ENCODE measurements around the gene LAGE3. TPM values are rescaled to one million over a fixed set of nuclear protein-coding genes. Genes with fewer than 3 reads are reported as not detected.

The LAGE3 gene
- total RNA-seq, 4 donors from 2014 or later, result 5.7 to 17.0 (median 14.9) TPM

- no peak for TF ChIP-seq CTCF (IDR thresholded peaks at IDR 0.05; ENCODE audit: low read depth)
Measured at GRCh38 chrX:154470914-154471568, 8.0 kb downstream of the LAGE3 start.

GRCh38 chrX:154470434-154470833 is 8.6 kb downstream of the LAGE3 start:
- no peak for TF ChIP-seq CTCF (IDR thresholded peaks at IDR 0.05; ENCODE audit: low read depth)

DNA sequence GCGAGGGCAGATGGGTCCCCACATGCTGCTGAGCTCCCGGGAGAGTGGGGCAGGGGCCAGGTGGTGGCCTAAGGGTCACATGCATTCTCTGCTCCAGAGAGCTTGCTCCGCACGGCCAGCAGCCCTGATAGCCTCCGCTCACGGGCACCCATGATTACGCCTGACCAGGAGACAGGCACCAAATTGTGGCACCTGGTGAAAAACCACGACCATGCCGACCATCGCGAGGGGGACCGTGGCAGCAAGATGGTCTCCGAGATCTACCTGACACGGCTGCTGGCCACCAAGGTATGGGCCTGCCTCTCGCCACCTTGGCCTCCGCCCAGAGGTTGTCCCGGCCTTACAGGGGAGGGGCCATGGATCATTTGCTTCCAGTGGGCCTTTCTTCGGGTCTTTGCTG is 9.2 kb downstream of the LAGE3 start:
- no peak for TF ChIP-seq CTCF (IDR thresholded peaks at IDR 0.05; ENCODE audit: low read depth)

GRCh38 chrX:154469114-154469513 is 10.0 kb downstream of the LAGE3 start:
- no peak for TF ChIP-seq CTCF (IDR thresholded peaks at IDR 0.05; ENCODE audit: low read depth)

DNA sequence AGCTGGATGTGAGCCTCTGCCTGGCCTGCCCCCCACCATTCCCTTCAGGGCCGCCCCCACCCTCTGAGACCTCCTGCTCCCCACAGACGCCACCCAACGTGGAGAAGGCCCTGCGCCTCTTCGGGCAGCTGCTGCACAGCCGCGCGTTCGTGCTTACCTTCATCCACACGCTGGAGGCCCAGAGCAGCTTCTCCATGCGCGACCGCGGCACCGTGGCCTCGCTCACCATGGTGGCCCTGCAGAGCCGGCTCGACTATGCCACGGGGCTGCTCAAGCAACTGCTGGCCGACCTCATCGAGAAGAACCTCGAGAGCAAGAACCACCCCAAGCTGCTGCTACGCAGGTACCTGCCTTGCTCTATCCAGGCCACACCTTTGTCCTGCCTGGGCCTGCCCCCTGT is 10.9 kb downstream of the LAGE3 start:
- no peak for TF ChIP-seq CTCF (IDR thresholded peaks at IDR 0.05; ENCODE audit: low read depth)

- TF ChIP-seq CTCF (IDR thresholded peaks at IDR 0.05; ENCODE audit: low read depth), result no peak
Measured at GRCh38 chrX:154467556-154467955, 11.5 kb downstream of the LAGE3 start.

- TF ChIP-seq CTCF (IDR thresholded peaks at IDR 0.05; ENCODE audit: low read depth), result no peak
Measured at GRCh38 chrX:154466907-154467306, 12.2 kb downstream of the LAGE3 start.
